Measurements from ENCODE around the gene NR4A1.
A peak's percentile ranks its signal among the peaks of the same experiment; 100 is the strongest.

NR4A1 gene

DNA sequence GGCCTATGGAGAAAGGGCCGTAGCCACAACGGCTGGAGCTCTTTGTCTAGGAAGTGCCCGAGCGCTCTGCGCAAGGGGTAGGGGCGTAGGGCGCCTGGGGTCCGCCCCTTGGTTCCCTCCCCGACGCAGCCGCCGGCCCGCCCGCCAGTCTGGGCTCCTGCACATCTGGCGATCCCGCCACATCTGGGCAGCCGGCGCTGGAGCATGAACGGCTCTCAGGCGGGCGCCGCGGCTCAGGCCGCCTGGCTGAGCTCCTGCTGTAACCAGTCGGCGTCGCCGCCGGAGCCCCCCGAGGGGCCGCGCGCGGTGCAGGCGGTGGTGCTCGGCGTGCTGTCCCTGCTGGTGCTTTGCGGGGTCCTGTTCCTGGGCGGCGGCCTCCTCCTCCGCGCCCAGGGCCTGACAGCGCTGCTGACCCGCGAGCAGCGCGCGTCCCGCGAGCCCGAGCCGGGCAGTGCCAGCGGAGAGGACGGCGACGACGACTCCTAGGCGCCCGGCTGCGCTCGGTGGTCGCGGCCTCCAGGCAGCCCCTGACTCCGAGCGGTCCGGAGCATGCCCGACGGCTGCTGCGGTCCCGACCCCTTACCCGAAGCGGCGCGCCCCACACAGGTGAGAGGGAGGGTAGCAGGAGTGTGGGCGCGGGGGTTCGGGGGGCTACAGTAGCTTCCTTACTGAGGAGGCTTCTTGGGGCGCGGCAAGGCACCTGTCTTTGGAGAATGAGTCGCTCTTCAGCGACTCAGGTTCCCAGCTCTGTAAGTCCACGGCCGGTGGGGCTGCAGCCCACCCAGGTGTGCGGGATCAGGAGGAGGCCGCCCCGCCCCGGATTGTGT is 28.5 kb downstream of the NR4A1 start, which contains the start of gene SMIM41:
TSS of gene SMIM41 (plus strand) at position 129 of the 827 bp plus-strand sequence. CDS start at position 205, 76 bp downstream.
- DNase-seq (ENCODE audit: low read depth in 2 of 2, low spot score in 1 of 2): no peak

DNA sequence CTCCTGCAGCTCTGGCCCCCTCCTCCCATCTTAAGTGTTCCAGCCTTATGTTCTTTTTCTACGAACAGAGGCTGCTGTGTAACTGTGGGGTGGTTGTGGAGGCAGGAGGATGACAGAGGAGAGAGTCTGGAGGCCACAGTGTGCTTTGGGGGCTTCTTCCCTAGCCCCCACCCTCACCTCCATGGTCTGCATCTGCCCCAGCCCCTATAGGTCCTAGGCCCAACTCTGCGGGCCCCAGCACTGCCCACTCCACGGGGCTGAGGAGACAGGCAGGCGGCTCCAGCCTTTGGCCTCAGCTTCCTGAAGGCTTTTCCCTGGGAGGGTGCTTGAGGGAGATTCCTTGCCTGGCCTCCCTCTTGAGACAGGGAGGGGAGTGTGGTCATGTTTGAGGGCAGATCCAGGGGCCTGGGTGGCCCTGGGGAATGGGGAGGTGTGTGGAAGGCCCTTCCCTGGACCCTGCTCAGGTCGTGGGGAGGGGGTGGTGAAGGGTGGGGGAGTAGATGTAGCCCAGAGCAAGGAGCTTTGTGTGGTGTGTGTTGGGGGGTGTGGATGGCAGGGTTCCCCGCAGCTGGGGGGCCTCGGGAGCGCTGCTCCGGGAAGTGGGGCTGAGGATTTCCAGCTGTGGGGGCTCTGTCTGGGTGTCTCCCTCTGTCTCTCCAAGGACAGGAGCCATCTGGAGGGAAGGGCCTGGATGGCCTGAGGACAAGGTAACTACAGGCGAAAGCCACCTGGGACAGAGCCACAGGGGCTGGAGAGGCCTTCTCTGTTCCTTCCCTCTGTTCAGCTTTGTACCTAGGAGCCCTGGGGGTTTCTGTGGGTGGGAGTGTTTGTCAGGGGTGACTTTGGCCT is 29.4 kb downstream of the NR4A1 start:
- DNase-seq (ENCODE audit: low read depth in 2 of 2, low spot score in 1 of 2): no peak

GRCh38 chr12:52081263-52081733 is 30.1 kb downstream of the NR4A1 start:
- DNase-seq (ENCODE audit: low read depth in 2 of 2, low spot score in 1 of 2): no peak

GRCh38 chr12:52082026-52082668 is 30.9 kb downstream of the NR4A1 start:
- DNase-seq (ENCODE audit: low read depth in 2 of 2, low spot score in 1 of 2): no peak

- DNase-seq (ENCODE audit: low read depth in 2 of 2, low spot score in 1 of 2): no peak
These were observed 31.4 kb downstream of the NR4A1 start for GRCh38 chr12:52082669-52082987.

DNA sequence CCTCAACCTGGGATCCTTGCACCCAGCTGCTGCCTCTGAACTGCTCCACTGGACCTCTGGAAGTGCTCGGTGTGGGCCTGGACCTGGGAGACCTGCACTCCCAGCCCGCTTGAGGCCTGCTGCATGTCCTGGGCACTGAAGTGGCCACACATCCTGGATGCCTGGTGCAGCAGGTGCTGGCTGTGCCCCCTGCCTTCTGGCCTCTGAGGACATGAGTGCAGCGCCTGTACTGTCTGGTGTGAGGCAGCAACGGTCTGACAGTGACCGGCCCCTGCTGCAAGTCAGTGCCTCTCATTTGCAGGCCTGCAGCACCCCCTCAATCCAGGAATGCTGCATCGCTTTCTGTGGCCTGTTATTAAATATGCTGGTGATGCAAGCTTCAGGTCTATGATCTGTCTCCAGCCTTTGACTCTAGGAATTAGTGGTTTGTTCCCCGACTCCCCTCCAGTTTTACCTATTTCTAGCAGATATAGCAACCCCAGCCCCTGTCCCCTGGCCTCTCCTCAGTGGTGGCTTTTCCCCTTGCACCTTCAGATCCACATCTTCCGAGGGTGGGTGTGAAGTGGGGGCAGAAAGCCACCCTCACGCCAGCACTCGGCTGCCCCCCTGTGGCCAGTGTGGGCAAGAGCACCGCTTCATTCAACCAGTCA is 31.9 kb downstream of the NR4A1 start:
- DNase-seq (ENCODE audit: low read depth in 2 of 2, low spot score in 1 of 2): peak; percentile 48 to 62

DNA sequence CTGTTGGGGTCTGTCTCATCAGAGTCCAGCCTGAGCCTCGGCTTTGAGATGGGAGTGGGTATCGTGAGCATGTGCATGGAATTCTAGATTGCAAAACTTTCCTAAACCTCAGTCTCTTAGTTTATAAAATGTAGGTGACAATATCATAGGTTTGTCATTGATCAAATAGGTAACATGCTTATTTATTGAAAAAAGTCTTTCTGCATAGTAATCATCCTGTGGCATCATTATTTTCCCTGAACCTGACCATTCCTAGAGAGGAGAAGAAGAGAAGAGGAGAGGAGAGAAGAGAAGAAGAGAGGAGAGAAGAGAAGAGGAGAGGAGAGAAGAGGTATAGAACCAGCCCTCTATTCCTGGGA is 32.4 kb downstream of the NR4A1 start:
- no peak for DNase-seq (ENCODE audit: low read depth in 2 of 2, low spot score in 1 of 2)

GRCh38 chr12:52084491-52085231 is 33.4 kb downstream of the NR4A1 start:
- no peak for DNase-seq (ENCODE audit: low read depth in 2 of 2, low spot score in 1 of 2)

DNA sequence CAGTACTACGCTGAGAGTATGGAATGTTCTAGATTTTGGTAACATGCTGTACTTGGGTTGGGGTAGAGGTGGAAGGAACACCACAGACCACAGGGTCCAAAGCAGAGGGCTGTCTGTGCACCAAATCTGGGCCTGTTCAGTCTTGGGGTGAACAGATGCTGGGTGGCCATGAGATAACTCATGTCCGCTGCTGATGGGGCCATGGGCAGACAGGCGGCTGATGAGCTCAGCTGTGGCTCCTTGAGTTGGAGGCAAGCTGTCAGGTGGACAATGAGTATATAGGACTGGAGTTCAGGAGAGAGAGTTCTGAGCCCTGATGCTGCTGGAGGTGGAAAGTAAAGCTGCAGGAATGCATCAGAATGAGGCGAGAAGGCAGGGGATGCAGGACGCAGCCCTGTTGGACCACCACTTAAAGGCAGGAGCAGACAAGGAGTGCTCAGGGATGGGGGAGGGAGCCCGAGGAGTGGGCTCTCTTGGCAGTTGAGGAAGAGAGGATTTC is 34.5 kb downstream of the NR4A1 start:
- DNase-seq (ENCODE audit: low read depth in 2 of 2, low spot score in 1 of 2): no peak

GRCh38 chr12:52086366-52086765 is 35.1 kb downstream of the NR4A1 start:
- DNase-seq (ENCODE audit: low read depth in 2 of 2, low spot score in 1 of 2): no peak

- no peak for DNase-seq (ENCODE audit: low read depth in 2 of 2, low spot score in 1 of 2)
These were observed 35.9 kb downstream of the NR4A1 start for GRCh38 chr12:52086944-52087835.

- no peak for DNase-seq (ENCODE audit: low read depth in 2 of 2, low spot score in 1 of 2)
These were observed 36.9 kb downstream of the NR4A1 start for GRCh38 chr12:52087961-52088820.

DNA sequence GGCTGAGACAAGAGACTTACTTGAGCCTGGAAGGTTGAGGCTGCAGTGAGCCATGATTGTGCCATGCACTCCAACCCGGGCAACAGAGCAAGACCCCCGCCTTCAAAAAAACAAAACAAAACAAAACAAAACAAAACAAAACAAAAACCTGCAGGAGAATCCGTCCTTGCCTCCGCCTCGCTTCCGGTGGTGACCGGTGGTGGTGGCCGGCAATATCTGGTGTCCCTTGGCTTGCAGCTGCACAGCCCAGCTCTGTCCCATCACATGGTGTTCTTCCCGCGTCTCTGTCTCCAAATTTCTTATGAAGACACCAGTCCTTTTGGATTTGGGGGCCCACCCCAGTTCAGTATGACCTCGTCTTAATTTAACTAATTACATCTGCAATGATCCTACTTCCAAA is 38.2 kb downstream of the NR4A1 start:
- no peak for DNase-seq (ENCODE audit: low read depth in 2 of 2, low spot score in 1 of 2)

- no peak for DNase-seq (ENCODE audit: low read depth in 2 of 2, low spot score in 1 of 2)
These were observed 39.0 kb downstream of the NR4A1 start for GRCh38 chr12:52090291-52090690.

GRCh38 chr12:52091061-52091460 is 39.8 kb downstream of the NR4A1 start:
- no peak for DNase-seq (ENCODE audit: low read depth in 2 of 2, low spot score in 1 of 2)

DNA sequence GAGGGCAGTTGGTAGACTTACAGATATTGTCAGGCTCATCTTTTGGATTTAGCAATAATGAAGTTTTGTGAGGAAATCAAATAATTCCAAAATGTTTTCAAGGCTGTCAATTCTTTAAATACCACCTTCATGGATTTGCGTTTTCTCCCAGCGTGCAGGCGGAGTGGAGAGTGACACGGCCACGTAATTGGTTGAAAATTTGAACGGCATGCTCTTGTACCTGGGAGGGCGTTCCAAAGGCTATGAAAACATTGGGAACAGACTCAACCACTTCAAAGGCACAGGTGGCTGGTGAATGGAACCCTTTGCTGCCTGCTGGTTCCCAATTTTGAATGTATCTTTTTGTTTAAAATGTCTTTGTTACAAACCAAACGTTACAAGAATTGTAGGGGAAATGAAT is 40.6 kb downstream of the NR4A1 start:
- no peak for DNase-seq (ENCODE audit: low read depth in 2 of 2, low spot score in 1 of 2)

GRCh38 chr12:52093346-52093745 is 42.1 kb downstream of the NR4A1 start:
- DNase-seq (ENCODE audit: low read depth in 2 of 2, low spot score in 1 of 2): no peak

DNA sequence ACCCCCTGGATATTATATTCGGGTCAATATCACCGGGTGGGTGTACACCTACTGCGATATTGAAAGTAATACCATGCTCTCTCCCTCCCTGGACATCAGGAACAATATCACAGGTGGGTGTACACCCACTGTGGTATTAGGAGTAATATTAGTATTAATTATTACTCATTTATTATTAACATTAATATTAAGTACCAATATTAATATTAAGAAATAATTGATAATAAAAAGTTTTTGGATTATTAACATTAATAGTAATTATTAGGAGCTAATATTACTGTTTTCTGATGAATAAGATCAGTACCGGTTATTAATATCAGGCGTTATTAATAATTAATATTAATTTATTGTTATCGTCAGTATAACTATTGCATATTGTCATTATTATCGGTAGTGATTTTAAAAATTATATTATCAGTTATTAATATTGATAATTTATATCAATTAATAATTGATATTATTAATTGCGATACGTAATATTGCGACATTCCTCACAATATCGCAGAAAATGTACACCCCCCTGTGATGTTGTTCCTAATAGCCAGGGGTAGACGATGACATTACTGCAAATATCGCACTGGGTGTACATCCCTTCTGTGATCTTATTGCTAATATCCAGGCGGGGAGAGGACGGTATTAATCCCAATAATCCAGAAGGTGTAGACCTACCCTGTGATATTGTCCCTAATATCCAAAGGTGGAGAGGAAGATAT is 45.2 kb downstream of the NR4A1 start:
- DNase-seq (ENCODE audit: low read depth in 2 of 2, low spot score in 1 of 2): no peak
